ENCODE measurements around the gene SRF.

DNA sequence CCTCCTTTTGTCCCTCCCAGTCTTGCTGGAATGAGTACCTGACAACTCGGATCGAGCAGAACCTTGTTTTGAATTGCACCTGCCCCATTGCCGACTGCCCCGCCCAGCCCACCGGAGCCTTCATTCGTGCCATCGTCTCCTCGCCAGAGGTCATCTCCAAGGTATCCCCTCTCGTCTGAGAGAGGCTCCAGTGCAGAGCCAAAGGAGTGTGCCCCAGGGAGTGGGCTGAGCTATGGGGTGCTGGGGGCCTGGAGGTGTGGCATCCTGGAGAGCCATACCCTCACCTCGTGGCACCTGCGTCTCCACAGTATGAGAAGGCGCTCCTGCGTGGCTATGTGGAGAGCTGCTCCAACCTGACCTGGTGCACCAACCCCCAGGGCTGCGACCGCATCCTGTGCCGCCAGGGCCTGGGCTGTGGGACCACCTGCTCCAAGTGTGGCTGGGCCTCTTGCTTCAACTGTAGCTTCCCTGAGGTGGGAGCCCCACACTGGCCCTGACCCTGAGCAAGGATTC, 49.4 kb downstream of the SRF start:
- TF ChIP-seq, protein P1, sequence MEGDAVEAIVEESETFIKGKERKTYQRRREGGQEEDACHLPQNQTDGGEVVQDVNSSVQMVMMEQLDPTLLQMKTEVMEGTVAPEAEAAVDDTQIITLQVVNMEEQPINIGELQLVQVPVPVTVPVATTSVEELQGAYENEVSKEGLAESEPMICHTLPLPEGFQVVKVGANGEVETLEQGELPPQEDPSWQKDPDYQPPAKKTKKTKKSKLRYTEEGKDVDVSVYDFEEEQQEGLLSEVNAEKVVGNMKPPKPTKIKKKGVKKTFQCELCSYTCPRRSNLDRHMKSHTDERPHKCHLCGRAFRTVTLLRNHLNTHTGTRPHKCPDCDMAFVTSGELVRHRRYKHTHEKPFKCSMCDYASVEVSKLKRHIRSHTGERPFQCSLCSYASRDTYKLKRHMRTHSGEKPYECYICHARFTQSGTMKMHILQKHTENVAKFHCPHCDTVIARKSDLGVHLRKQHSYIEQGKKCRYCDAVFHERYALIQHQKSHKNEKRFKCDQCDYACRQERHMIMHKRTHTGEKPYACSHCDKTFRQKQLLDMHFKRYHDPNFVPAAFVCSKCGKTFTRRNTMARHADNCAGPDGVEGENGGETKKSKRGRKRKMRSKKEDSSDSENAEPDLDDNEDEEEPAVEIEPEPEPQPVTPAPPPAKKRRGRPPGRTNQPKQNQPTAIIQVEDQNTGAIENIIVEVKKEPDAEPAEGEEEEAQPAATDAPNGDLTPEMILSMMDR (conservative IDR thresholded peaks at IDR 0.05 in 1 of 2, IDR thresholded peaks at IDR 0.05 in 1 of 2; ENCODE audit: low read depth in 1 of 2, low read length in 2 of 2) = no peak
- no peak for TF ChIP-seq EZH2 (IDR thresholded peaks at IDR 0.05; ENCODE audit: low read length, missing control alignments)
